GM19023 (cell line): ENCODE results near the gene GCSAM.

Experiments
- ATAC-seq: cut with Tn5 transposase; IDR thresholded peaks from one replicate; pipeline ENCODE4 v1.9.1; 2021; ENCODE audit warnings: mild to moderate bottlenecking, moderate library complexity; ENCODE audit not compliant: unreplicated experiment

The GCSAM gene

GRCh38 chr3:112132975-112133448, at the start of gene GCSAM:
Gene GCSAM, minus strand, starts transcription at chr3:112133248. Its CDS starts 128 bp downstream, at chr3:112133120.
- ATAC-seq = peak; percentile 80

GRCh38 chr3:112175646-112176045, 42.6 kb upstream of the GCSAM start:
- ATAC-seq = no peak

- no peak for ATAC-seq
These were observed 42.0 kb upstream of the GCSAM start for GRCh38 chr3:112175037-112175436.

- ATAC-seq = no peak
These were observed 38.1 kb upstream of the GCSAM start for GRCh38 chr3:112171144-112171543.

GRCh38 chr3:112170046-112170445, 37.0 kb upstream of the GCSAM start:
- no peak for ATAC-seq

- ATAC-seq = no peak
These were observed 34.7 kb upstream of the GCSAM start for GRCh38 chr3:112167758-112168157.

GRCh38 chr3:112149136-112149535, 16.1 kb upstream of the GCSAM start:
- ATAC-seq = no peak

GRCh38 chr3:112143689-112144088, 10.6 kb upstream of the GCSAM start:
- ATAC-seq = no peak

GRCh38 chr3:112143251-112143650, 10.2 kb upstream of the GCSAM start:
- ATAC-seq = no peak

GRCh38 chr3:112141293-112141692, 8.2 kb upstream of the GCSAM start:
- no peak for ATAC-seq

GRCh38 chr3:112140584-112140983, 7.5 kb upstream of the GCSAM start:
- ATAC-seq = no peak

- no peak for ATAC-seq
These were observed 5.3 kb upstream of the GCSAM start for GRCh38 chr3:112138219-112138969.

GRCh38 chr3:112137781-112138180, 4.7 kb upstream of the GCSAM start:
- no peak for ATAC-seq

- no peak for ATAC-seq
These were observed 4.1 kb upstream of the GCSAM start for GRCh38 chr3:112136959-112137693.

- ATAC-seq = no peak
These were observed 3.0 kb upstream of the GCSAM start for GRCh38 chr3:112136046-112136445.

- no peak for ATAC-seq
These were observed 1.5 kb upstream of the GCSAM start for GRCh38 chr3:112134335-112135124.

GRCh38 chr3:112133626-112134334, 732 bp upstream of the GCSAM start:
- no peak for ATAC-seq

- ATAC-seq = no peak
These were observed 494 bp downstream of the GCSAM start for GRCh38 chr3:112132554-112132953.

- ATAC-seq = no peak
These were observed 960 bp downstream of the GCSAM start for GRCh38 chr3:112132088-112132487.

- ATAC-seq = no peak
These were observed 1.9 kb downstream of the GCSAM start for GRCh38 chr3:112131111-112131510.

- no peak for ATAC-seq
These were observed 2.4 kb downstream of the GCSAM start for GRCh38 chr3:112130638-112130993.
